Esophagus squamous epithelium (tissue), 5 donors: ENCODE results near the gene PIK3CB. TPM values are rescaled to one million over a fixed set of nuclear protein-coding genes. Genes with fewer than 3 reads are reported as not detected.

Experiments
- DNase-seq: peaks from one replicate; lab custom pipeline; 2025; lab: John Stamatoyannopoulos, UW
- H3K27ac ChIP-seq, 4 donors: fragments of 200-600 bp; sonication (generic); one replicate each; pipeline ENCODE4 v1.5.1; 2016 to 2019; ENCODE audit warnings: mild to moderate bottlenecking in 1 of 4
- H3K27me3 ChIP-seq, 4 donors: fragments of 200-600 bp; sonication (generic); 1 replicate in 3 of 4; 2 replicates in 1 of 4; pipeline versions ENCODE4 v1.5.1 to v1.6.0; 2017 to 2021; ENCODE audit warnings: antibody characterized with exemption in 1 of 4
- H3K36me3 ChIP-seq, 3 donors: fragments of 200-600 bp; sonication (generic); one replicate each; pipeline ENCODE4 v1.5.1; 2016 to 2019
- H3K4me1 ChIP-seq, 3 donors: fragments of 200-600 bp; sonication (generic); one replicate each; pipeline ENCODE4 v1.5.1; 2017 to 2019
- H3K4me3 ChIP-seq, 4 donors: fragments of 200-600 bp; sonication (generic); 1 replicate in 3 of 4; 2 replicates in 1 of 4; pipeline ENCODE4 v1.5.1; 2016 to 2019; ENCODE audit warnings: mild to moderate bottlenecking in 2 of 4, moderate library complexity in 1 of 4
- H3K9me3 ChIP-seq, 3 donors: fragments of 200-600 bp; sonication (generic); one replicate each; pipeline ENCODE4 v1.5.1; 2016 to 2019
- CTCF ChIP-seq, 6 experiments: fragments of 450-650 bp in 4 of 6; fragments of 200-600 bp in 2 of 6; sonication (generic) in 2 of 6; IDR thresholded peaks; one replicate each; pipeline ENCODE4 v1.5.1; 2016 to 2019; ENCODE audit warnings: antibody characterized with exemption in 6 of 6, mild to moderate bottlenecking in 4 of 6, moderate library complexity in 4 of 6
- POLR2A ChIP-seq, 4 donors: fragments of 450-650 bp; IDR thresholded peaks; one replicate each; pipeline ENCODE4 v1.6.1; 2017; ENCODE audit warnings: antibody characterized with exemption in 4 of 4, mild to moderate bottlenecking in 4 of 4, moderate library complexity in 3 of 4
- WGBS, 2 donors: methylation state at CpG; one replicate each; pipeline ENCODE4 v1.1.5; 2018; 5-methylcytosine and 5-hydroxymethylcytosine counted together
- intact Hi-C: fragments of 100-400 bp; cut with DNase I; formaldehyde crosslinking; loops from one replicate; pipeline ENCODE4 v1.15.0; 2022
- total RNA-seq, 4 donors: library from RNA; depleted of rRNA; stranded (reverse); fragments of >200 nt; gene quantifications; one replicate each; pipeline ENCODE4 v1.1.0, GENCODE V29; 2016
- donor health status: DM: yes; HTN: yes; CAD: no.

The PIK3CB gene
- total RNA-seq, 4 donors from 2014 or later = 14.7 to 36.2 (median 28.5) TPM

- Histone ChIP-seq H3K4me3 (no peak overlapping the region), H3K27ac (no peak overlapping the region), H3K36me3 (peaks cover 0 to 23% (median 11%) of the 10 kb centered on the region in 3 donors), H3K27me3 (no peaks in the 10 kb centered on the region), H3K4me1 (peaks cover 0 to 6% (median 0%) of the 10 kb centered on the region in 3 donors), H3K9me3 (peaks cover 0 to 12% (median 7%) of the 10 kb centered on the region in 3 donors)
- intact Hi-C loops = no loop called here
- 90 to 100% methylated on average over 7 to 9 of the region's 11 CpGs for WGBS, 2 donors
- DNase-seq = no peak
- TF ChIP-seq POLR2A (IDR thresholded peaks at IDR 0.05) = no peak
- TF ChIP-seq CTCF (IDR thresholded peaks at IDR 0.05) = no peak
Measured at GRCh38 chr3:138767498-138768104, 67.1 kb downstream of the PIK3CB start.

DNA sequence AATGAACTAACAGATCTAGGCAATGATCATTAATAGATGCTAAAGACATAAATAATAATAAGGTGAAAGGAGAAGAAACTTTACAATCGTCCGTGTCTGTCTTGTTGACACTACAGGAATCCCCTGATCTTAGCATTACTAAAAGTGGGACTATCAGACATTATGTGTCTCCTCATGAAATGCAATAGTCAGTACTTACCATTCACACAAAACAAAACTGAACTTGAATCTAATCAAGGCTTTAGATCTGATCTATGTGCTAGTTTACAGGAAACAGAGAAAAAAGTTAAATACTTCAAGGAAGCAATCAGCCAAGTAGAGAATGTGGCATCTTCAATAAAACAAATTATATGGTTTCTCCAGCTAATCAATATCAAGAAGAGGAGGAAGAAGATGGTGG is 73.7 kb downstream of the PIK3CB start:
- peaks cover 0 to 21% (median 0%) of the 10 kb centered on the region in 3 donors for H3K36me3 ChIP-seq
- no peak for TF ChIP-seq POLR2A (IDR thresholded peaks at IDR 0.05)
- TF ChIP-seq CTCF (IDR thresholded peaks at IDR 0.05) = no peak
- 85 to 95% methylated on average over 2 of the region's 2 CpGs for WGBS, 2 donors
- no peak for DNase-seq
- intact Hi-C loops = no loop called here
- H3K4me3 ChIP-seq = no peak overlapping the region
- peaks cover 0 to 6% (median 0%) of the 10 kb centered on the region in 3 donors for H3K4me1 ChIP-seq
- H3K27me3 ChIP-seq = no peaks in the 10 kb centered on the region
- no peak overlapping the region for H3K27ac ChIP-seq
- no peaks in the 10 kb centered on the region for H3K9me3 ChIP-seq

DNA sequence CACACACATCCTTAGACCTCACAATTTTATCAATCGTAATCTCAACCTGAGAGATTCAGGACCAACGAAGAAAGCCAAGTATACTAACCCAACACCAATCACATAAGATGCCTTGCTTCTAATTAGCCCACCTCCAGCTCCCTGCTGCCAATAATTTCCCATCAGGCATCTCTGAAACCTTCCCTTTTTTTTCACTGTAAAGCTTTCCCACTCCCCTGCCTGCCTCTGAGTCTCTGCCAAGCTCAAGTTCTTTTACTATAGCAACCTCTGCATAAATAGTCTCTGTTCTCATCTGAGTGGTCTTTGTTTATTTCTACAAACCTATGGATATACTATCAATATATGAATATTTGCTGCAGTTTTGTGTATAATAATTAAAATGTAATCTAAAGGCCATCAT is 86.5 kb downstream of the PIK3CB start:
- intact Hi-C loops = no loop called here
- no peaks in the 10 kb centered on the region for H3K4me1 ChIP-seq

DNA sequence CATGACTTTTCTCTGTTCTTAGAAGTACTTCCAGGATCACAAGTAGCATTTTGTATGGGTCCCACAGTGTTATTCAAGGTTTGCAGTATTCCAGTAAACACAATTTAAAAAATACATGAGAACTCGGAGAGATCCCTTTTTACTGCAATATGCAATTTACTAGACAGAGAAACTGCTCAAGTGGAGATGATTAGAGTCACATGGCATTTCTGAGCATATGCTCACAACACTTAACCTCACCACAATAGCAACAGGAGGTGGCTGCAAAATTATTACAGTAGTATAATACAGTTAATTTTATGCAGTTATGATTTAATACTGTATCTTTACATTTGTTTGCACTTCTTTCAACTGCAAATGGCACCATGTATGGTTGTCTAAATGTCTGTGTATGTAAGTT is 87.5 kb downstream of the PIK3CB start:
- no peak overlapping the region for H3K4me3 ChIP-seq
- no peak overlapping the region for H3K27ac ChIP-seq
- intact Hi-C loops = no loop called here
- WGBS, 2 donors = 80 to 92% methylated on average over 1 of the region's 1 CpG
- H3K27me3 ChIP-seq = no peaks in the 10 kb centered on the region
- TF ChIP-seq POLR2A (IDR thresholded peaks at IDR 0.05) (no peak), CTCF (IDR thresholded peaks at IDR 0.05) (no peak)
- DNase-seq = no peak
- H3K36me3 ChIP-seq = peaks cover 0 to 36% (median 0%) of the 10 kb centered on the region in 3 donors
- H3K9me3 ChIP-seq = no peaks in the 10 kb centered on the region
- no peaks in the 10 kb centered on the region for H3K4me1 ChIP-seq

More for the DNA sequence above, 86.5 kb downstream of the PIK3CB start:
- TF ChIP-seq POLR2A (IDR thresholded peaks at IDR 0.05) (no peak), CTCF (IDR thresholded peaks at IDR 0.05) (no peak)
- no peak overlapping the region for H3K4me3 ChIP-seq
- DNase-seq = no peak
- WGBS, 2 donors = 85 to 95% methylated on average over 2 of the region's 2 CpGs
- peaks cover 0 to 42% (median 0%) of the 10 kb centered on the region in 3 donors for H3K36me3 ChIP-seq
- no peaks in the 10 kb centered on the region for H3K9me3 ChIP-seq
- H3K27me3 ChIP-seq = no peaks in the 10 kb centered on the region
- H3K27ac ChIP-seq = no peak overlapping the region

DNA sequence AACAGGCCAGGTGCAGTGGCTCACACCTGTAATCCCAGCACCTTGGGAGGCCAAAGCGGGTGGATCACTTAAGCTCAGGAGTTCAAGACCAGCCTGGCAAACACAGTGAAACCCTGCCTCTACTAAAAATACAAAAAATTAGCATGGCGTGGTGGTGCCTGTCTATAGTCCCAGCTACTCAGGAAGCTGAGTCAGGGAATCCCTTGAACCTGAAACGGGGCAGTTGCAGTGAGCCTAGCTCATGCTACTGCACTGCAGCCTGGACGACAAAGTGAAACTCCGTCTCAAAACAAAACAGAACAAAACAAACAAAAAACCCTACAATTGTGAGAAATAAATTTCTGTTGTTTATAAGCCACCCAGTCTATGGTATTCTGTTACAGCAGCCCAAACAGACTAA is 94.7 kb downstream of the PIK3CB start:
- WGBS, 2 donors = 81 to 83% methylated on average over 3 to 5 of the region's 5 CpGs
- Histone ChIP-seq H3K4me3 (no peak overlapping the region), H3K4me1 (no peaks in the 10 kb centered on the region), H3K27me3 (no peaks in the 10 kb centered on the region), H3K27ac (no peak overlapping the region), H3K36me3 (peaks cover 0 to 71% (median 0%) of the 10 kb centered on the region in 3 donors), H3K9me3 (no peaks in the 10 kb centered on the region)
- TF ChIP-seq POLR2A (IDR thresholded peaks at IDR 0.05) (no peak), CTCF (IDR thresholded peaks at IDR 0.05) (no peak)
- no peak for DNase-seq
- intact Hi-C loops = no loop called here
